Neural progenitor cell (in vitro differentiated cells): ENCODE data around the gene TAF11.

ENCODE experiments used
- CTCF ChIP-seq: fragments of 200-600 bp; sonication (generic); IDR thresholded peaks from 2 replicates; pipeline ENCODE4 v1.5.1; 2017; ENCODE audit warnings: antibody characterized with exemption, mild to moderate bottlenecking
- EZH2 ChIP-seq: fragments of 200-600 bp; sonication (generic); IDR thresholded peaks from 2 replicates; pipeline ENCODE4 v1.6.1; 2017; ENCODE audit warnings: antibody characterized with exemption, mild to moderate bottlenecking, moderate library complexity
- EZH2phosphoT487 ChIP-seq: fragments of 200-600 bp; sonication (generic); IDR thresholded peaks from 2 replicates; pipeline ENCODE4 v1.6.1; 2017; ENCODE audit warnings: antibody characterized with exemption

- TF ChIP-seq CTCF = no peak
- no peak for TF ChIP-seq EZH2
- TF ChIP-seq EZH2phosphoT487 = no peak
These were observed 50.3 kb downstream of the TAF11 start for GRCh38 chr6:34837528-34837927.
